GM21576 (cell line): ENCODE data around the gene CDC42SE2.

Source experiments
- ATAC-seq: cut with Tn5 transposase; IDR thresholded peaks from one replicate; pipeline ENCODE4 v1.9.1; 2021; ENCODE audit warnings: mild to moderate bottlenecking, moderate library complexity; ENCODE audit not compliant: unreplicated experiment

The CDC42SE2 gene

DNA sequence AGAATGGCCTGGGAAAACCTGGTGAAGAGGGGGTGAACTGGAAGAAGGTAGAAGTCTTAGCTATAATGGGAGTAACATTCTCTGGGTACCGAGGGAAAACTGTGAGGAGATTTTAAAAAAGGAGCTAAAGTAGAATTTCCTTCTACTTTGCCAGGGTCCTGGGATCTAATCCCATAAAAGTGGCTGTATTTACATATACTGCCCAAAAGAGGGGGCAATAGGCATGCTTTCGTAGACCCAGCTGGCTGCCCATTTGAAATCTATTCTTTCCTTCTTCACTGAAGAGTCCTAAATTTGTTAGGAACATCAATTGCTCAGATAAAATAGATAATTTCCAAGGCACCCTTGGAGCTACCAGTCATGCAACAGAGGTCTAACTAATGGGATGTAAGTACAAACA lies 159.2 kb downstream of the CDC42SE2 start:
- no peak for ATAC-seq

DNA sequence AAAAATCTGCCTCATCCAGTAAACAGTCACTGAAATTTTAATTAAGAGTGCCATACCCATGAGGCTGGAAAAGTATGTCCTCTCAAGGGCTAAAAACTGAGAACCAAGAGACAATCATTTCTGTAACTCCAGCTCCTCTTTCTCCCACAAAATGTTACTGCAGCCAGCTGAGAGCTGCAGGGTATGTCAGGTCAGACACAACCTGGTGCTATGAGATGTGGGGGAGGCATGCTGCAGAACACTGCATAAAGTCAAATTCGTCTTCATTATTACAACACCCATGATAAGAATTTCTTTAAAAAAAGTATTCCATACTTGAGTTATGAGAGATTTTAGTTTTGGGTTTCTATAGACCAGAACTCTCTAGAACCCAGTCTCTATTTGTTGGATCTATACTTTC lies 162.2 kb downstream of the CDC42SE2 start:
- no peak for ATAC-seq

DNA sequence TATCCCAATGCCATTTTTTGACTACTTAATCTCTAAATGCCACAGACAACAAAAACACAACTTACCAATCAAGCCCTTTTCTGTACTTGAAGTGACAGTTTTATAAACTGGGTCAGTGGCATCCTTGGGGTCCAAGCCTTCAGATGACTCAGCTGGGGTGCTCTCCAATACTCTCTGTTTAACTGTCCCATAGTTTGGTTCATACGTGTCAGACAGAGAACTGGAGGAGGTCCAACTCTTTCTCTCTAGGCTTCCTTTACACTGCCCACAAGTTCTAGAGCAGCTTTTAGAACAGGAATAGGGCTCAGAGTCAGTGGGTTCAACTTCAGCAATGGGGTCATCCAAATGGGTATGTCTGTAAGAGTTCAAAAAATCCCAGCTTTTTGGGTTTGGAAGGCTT lies 166.9 kb downstream of the CDC42SE2 start:
- ATAC-seq: no peak

DNA sequence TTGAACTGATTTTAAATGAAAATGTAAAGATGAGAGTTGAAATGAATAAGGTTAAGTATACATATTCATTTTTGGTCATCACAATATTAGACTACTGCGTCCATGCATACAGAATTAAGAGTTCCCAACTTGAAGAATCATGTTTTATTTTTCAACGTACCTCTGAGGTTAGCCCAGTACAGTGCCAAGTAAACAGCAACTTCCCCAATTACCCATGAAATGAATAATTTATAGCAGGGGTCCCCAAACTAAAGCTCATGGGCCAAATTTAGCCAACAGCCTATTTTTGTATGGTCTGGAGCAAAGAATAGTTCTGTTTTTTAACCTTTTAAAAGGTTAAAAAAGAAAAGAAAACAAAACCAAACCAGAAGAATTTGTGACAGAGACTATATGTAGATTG lies 167.9 kb downstream of the CDC42SE2 start:
- no peak for ATAC-seq

DNA sequence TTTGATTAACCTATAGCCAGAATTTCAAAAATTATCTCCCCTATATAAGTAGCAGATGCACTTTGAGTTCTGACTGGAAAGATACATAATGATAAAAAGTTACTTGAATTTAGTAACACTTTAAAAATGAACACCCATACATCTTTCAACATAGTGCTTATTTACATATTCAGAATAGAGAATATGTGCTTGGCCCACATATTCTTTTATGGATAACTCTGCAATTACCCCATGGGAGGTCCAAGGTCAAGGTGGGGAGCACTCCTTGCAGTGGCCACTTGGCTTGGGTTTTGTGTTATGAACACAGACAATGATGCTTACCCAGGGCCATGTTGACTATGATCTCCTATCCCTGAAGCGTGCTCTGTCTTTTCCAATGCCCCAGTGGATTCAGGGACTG lies 169.3 kb downstream of the CDC42SE2 start:
- ATAC-seq: no peak

DNA sequence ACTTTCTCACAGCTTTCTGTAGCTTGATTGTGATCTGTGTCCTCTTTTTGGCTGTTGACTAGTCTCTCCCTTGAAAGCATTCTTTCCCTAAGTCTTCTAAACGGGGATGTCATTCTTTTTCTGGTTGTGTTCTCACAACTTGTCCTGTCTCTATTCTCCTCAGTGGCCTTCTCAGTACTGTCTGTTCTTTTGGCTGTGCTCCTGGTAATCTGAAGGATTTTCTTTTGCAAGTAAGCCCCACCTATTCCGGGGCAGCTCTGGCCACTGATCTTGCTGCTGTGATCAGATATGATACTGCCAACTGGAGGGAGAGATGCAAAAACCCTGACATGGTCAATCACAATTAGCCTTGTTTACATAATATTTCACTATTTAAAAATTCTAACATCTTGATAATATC lies 172.2 kb downstream of the CDC42SE2 start:
- no peak for ATAC-seq

DNA sequence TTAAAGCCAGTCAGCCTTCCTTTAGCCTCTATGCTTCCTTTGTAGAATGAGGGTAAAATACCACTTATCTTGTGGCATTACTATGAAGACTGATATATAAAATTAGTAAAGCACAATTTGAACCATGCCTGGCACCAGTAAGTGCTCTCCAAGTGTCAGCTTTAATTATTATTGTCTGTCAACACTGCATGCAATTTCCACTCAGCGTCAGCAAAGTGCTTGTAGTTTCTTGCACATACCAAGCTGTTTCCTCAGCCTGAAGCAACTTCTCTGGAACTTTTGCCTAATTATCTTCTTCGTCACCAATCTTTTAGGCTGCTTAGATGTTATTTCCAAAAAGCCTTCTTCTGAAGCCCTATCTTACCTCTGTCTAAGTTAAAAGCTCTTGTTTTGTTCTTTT lies 177.3 kb downstream of the CDC42SE2 start:
- ATAC-seq: no peak
